GM19397 (cell line): ENCODE measurements around the gene AGXT.

Source experiments
- ATAC-seq: cut with Tn5 transposase; IDR thresholded peaks from one replicate; pipeline ENCODE4 v1.9.1; 2021; ENCODE audit warnings: mild to moderate bottlenecking, moderate library complexity; ENCODE audit not compliant: unreplicated experiment

AGXT gene

GRCh38 chr2:240884745-240885144 lies 16.1 kb downstream of the AGXT start:
- ATAC-seq = no peak

DNA sequence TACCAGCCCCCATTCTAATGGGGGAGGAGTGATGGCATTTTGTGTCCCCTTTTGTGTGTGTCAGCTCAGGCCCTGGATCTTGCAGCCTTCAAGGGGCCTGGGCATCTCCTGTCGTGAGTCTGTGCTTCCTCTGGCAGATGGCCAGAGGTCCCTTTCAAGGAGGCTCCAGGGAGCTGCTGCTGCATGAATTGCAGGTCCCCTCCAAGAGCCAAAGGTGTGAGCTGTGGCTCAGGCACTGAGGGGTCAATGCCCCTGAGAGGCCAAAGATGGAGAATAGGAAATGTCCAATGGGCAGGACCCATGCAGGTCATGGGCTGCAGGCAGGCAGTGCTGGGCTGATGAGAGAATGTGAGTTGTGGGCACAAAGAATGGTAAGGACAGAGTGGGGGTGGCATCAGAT lies 16.9 kb downstream of the AGXT start:
- no peak for ATAC-seq

GRCh38 chr2:240886023-240886565 lies 17.5 kb downstream of the AGXT start:
- no peak for ATAC-seq

GRCh38 chr2:240886678-240887609 lies 18.3 kb downstream of the AGXT start:
- no peak for ATAC-seq

DNA sequence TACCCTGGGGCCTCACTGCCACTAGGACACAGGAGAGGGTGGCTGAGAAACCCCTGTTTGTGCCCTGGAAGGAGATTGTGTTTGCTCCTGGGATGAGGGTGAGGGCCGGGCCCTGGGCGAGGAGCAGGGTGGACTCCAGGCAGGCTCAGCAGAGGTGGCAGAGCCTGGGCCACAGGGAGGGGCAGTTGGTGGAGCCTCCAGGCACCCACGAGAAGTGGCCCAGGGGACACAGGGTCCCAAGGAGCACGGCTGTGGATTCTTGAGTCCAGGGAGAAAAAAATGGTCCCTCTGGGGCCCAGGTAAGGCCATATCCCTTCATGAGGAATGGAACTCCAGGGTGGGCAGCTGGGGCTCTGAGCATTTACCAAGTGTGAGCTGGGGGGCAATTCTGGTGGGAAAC lies 19.0 kb downstream of the AGXT start:
- no peak for ATAC-seq

- ATAC-seq = no peak
Measured at GRCh38 chr2:240888130-240888889, 19.7 kb downstream of the AGXT start.

DNA sequence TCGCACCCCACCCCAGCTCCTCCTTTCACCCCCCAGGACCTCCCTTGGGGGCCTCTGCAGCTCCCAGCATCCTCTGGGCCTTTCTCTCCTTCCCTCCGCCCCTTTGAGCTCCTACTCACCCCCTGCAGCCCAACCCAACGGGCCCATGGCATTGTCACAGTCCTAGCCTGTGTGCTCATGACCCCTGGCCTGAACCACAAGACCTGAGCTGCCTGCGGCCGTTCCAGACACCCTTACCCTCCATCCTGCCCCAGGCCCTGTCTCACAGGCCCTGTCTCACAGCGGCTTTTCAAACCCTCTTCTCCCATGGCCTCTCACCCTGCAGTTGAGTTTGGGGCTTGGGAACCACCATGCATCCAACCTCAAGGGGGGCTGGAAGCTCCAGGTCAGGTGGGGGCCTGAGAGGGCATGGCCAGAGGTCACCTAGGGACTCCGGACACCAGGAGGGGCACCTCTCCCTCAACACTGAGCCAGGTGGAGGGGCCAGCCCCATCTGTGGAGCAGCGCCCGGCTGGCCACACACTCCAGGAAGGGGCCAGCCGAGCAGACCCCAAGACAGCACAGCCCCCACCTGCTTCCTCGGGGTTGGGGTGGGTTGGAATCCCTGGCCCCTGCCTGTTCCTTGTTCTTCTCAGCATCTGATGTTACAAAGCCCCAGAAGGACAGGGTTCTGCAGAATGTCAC lies 20.4 kb downstream of the AGXT start:
- ATAC-seq = no peak

DNA sequence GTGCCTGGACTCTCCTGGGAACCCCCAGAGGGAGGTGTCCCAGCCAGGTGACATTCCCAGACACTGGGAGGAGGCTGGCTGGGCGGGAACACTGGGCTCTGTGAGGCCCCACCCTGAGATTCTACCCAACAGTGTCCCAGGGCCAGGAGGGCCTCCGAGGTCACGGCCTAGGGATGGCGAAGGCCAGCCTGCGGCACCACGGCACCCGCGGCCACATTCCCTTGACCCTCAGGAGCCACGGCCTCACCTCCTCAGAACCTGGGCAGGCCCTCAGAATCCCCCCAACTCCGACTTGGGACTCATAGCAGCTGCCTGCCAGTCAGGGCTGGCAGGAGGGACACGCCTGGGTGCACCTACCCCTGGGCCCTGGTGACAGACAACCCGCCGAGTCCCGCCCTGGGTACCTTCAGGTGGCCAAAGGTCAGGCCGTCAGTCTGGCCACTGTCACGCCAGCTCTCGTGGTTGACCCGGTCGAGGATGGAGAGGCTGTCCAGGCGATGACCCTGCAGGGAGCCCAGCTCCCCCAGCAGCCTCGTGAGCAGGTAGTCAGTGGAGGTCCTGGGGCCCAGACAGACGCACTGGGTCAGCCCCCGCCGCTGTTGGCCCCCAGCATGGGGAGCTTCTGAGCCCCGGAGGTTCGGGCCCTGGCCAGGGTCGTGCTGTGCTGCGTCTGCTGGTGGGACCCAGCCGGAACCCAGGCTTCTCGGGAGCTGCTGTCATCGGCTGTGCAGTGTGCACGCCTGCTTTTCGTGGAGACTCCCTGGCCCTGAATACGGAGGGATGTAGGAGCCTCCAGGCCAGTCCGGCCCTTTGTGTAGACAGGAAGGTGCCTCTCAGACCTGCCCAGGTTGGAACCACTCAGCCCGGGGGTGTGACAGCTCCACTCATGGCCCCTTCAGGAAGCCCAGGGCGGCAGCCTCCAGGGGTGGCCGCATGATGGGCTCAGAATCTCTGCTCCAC lies 21.3 kb downstream of the AGXT start:
- no peak for ATAC-seq

GRCh38 chr2:240890691-240891090 lies 22.1 kb downstream of the AGXT start:
- ATAC-seq = no peak

DNA sequence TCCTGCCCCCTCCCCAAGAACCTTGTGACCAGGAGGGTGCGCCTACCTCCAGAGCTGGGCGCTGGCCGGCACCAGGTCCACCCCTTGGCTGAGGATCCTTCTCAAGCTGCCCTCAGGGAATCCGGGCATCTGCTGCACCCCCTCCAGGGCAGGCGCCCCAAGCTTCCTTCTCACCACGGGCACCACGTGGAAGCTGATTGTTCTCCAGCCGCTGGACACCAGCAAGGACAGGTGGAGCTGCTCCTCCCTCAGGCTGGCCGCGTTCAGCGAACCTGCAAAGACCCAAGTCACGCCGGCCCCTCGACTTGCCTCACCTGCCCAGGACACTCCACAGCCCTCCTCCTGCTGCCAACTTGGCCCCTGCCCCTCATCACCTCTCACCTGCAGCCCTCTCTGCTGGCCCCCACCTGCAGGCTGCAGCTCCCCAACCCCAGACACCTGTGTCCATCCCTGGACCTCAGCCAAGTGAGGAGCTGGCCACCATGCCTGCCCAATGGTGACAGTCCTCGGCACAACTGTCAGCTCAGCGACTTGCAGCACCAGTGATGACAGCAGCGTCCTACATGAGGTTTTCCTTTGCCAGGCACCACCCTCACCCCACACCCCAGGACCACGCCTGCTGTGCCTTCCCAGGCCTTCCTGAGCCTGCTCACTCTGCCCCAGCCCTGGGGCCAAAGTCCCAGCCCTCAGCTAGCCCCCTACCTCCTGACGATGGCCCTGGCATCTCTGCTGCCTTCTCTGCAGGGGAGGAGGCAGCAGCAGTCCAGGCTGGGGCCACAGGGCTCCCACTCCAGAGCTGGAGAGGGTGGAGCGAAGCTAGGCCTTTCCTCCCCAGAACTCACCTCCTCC lies 23.1 kb downstream of the AGXT start:
- no peak for ATAC-seq

DNA sequence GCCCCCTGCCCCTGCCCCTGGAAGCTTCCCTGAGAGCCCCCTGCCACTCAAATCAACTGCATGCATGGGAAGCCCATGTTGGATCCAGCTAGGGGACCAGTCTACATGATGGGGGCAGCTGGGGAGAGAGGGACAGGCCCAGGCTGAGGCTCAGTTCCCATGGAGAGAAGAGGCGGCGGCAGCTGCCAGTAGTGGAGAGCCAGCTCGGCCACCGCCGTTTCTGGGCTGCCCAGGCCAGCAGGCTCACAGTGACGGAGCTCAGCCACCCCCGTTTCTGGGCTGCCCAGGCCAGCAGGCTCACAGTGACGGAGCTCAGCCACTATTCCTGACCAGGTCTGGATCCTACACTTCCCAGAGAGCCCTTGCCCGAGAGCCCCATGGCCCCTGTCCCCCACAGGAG lies 23.7 kb downstream of the AGXT start:
- ATAC-seq = no peak

GRCh38 chr2:240892925-240893324 lies 24.3 kb downstream of the AGXT start:
- ATAC-seq = no peak

DNA sequence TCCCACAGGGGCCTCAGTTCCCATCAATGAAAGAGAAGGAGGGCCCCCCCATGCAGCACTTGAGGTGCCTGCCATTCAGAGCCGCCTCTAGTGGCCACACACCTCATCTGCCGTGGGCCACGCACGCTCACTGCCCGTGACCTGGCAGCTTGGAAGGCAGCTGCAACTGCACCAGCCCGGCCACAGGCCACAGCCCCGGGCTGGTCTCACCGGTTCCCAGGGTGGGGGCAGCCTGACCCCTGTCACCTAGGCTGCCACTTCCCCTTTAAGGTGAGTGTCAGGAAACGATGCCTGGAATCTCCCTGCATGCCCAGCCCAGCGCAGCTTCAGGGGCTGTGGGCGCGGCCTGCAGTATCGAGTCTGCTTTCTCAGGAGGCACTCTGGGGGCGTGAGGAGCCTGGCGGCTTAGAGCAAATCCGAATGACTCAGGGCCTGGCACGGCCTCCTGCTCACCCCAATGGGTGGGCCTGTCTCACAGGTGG lies 24.8 kb downstream of the AGXT start:
- ATAC-seq = no peak

- ATAC-seq = no peak
Measured at GRCh38 chr2:240894006-240894405, 25.4 kb downstream of the AGXT start.

DNA sequence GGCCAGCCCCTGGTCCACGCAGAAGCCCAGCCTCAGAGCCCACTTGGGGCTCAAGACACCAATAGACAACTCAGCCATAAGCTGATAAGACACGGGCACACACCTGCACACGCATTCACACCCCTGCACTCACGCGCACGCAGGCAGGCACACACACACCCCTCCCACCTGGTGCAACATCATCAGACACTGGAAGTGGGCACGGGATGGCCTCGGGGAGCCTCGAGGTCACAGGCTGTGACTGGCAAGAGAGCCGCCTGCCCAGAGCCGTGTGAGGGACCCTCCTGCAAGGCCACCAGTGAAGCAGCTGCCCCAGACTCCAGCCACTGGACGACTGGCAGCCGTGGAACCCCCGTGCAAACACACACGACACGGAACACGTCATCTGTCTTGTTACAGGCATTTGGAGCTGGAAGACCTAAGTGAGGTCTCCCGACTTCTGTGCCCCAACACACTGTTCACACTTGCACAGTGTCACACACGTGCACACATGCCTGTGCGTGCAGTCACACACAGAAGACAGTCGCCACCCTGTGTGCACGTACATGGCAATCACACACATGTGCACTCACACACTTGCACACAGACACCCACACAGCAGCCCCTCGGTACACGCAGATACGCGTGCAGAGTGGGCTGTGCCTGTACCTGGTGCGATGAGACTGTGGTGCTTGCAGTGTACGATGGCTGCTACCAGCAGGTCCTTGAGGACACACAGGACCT lies 26.4 kb downstream of the AGXT start:
- ATAC-seq = no peak

- no peak for ATAC-seq
Measured at GRCh38 chr2:240895656-240896388, 27.2 kb downstream of the AGXT start, which contains the start of gene MAB21L4. Gene MAB21L4, minus strand, starts transcription at chr2:240896156. Its CDS starts 159 bp downstream, at chr2:240895997.

DNA sequence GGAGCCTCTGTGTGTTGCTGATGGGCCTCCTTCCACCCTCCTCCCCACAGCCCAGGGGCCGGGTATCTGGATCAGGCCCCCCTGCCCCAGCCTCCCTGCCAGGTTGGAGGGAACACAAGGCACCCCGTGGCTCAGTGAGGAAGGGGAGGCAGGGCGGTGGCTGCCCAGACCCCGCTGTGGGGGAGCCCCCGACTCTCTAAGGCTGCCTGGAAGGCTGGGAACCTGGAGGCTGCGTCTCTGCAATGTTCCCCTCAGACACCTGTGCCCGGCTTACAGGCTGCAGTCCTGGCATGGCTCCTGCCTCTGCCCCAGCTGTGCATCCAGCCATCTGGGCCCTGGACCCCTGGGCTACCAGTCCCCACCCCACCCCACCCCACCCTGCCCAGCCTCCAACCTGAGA lies 27.8 kb downstream of the AGXT start:
- no peak for ATAC-seq
